Endothelial cell of umbilical vein (primary cell): ENCODE measurements around the gene TAF5L. TPM values are rescaled to one million over a fixed set of nuclear protein-coding genes. Genes with fewer than 3 reads are reported as not detected.

Experiments used
- BruUV-seq: library from RNA; stranded (reverse); fragments of 400-500 nt; replicated peaks from 2 replicates; lab custom pipeline; 2021; lab: Mats Ljungman, UMichigan
- CTCF ChIA-PET: fragments of 300-600, 350-600 bp; sonication (Branson Sonifier 250); formaldehyde crosslinking; loops from one replicate; lab custom pipeline; 2021; ENCODE audit warnings: antibody characterized with exemption, inconsistent platforms; lab: Charles Lee
- POLR2A ChIA-PET: fragments of 300-600, 350-600 bp; sonication (Branson Sonifier 250); formaldehyde crosslinking; loops from one replicate; lab custom pipeline; 2021; ENCODE audit warnings: antibody characterized with exemption, inconsistent platforms; lab: Charles Lee
- DNase-seq: peaks from one replicate; pipeline ENCODE4 v3.0.0-alpha.2; 2011; ENCODE audit warnings: low read depth, low spot score
- FAIRE-seq: peaks from 2 replicates; lab custom pipeline; 2011; peaks lifted over from hg19 to GRCh38; lab: Jason Lieb, UNC
- H2AFZ ChIP-seq: 2 replicates; pipeline ENCODE4 v1.6.0; 2012; ENCODE audit warnings: low read depth, low read length, control low read depth, inconsistent platforms
- H3K27ac ChIP-seq: 2 replicates; pipeline ENCODE4 v1.5.1; 2011; ENCODE audit warnings: low read depth, mild to moderate bottlenecking, control low read depth, low read length, moderate library complexity; ENCODE audit not compliant: insufficient read depth
- H3K27me3 ChIP-seq, 2 experiments: 2 replicates each; pipeline versions ENCODE4 v1.6.0 to v1.6.1; 2011; ENCODE audit warnings: low read length in 2 of 2, mixed read lengths in 1 of 2; ENCODE audit not compliant: control insufficient read depth in 2 of 2, insufficient read depth in 2 of 2
- H3K36me3 ChIP-seq, 2 experiments: 2 replicates in 1 of 2; 3 replicates in 1 of 2; pipeline ENCODE4 v1.5.1; 2011; ENCODE audit warnings: low read length in 2 of 2, mild to moderate bottlenecking in 1 of 2, moderate library complexity in 1 of 2; ENCODE audit not compliant: control insufficient read depth in 2 of 2, insufficient read depth in 2 of 2; ENCODE audit errors: extremely low read depth in 1 of 2
- H3K4me1 ChIP-seq: 3 replicates; pipeline ENCODE4 v1.5.1; 2011; ENCODE audit warnings: mild to moderate bottlenecking, low read length; ENCODE audit not compliant: control insufficient read depth, insufficient read depth; ENCODE audit errors: extremely low read depth
- H3K4me2 ChIP-seq: 2 replicates; pipeline ENCODE4 v1.6.1; 2011; ENCODE audit warnings: low read length, control low read depth, mixed read lengths; ENCODE audit not compliant: insufficient read depth
- H3K4me3 ChIP-seq, 3 experiments: fragments of 200-600 bp in 1 of 3; sonication (generic), shearing (Covaris generic) in 1 of 3; replicated peaks in 1 of 3; 2 replicates each; pipeline ENCODE4 v1.5.1; 2011 to 2016; ENCODE audit warnings: control low read depth in 3 of 3, low read length in 3 of 3, mild to moderate bottlenecking in 2 of 3, inconsistent platforms in 1 of 3, low read depth in 1 of 3, moderate library complexity in 1 of 3; ENCODE audit not compliant: insufficient read depth in 1 of 3
- H3K79me2 ChIP-seq: 2 replicates; pipeline ENCODE4 v1.6.0; 2012; ENCODE audit warnings: low read length, inconsistent platforms; ENCODE audit not compliant: control insufficient read depth, insufficient read depth
- H3K9ac ChIP-seq: replicated peaks from 2 replicates; pipeline ENCODE3; 2011; ENCODE audit warnings: low read length, control low read depth; ENCODE audit not compliant: insufficient read depth; ENCODE audit errors: extremely low read depth
- H3K9me1 ChIP-seq: replicated peaks from 3 replicates; pipeline ENCODE4 v1.6.0; 2011; ENCODE audit warnings: mild to moderate bottlenecking, low read length; ENCODE audit not compliant: control insufficient read depth, insufficient read depth; ENCODE audit errors: extremely low read depth
- H3K9me3 ChIP-seq: replicated peaks from 2 replicates; pipeline ENCODE4 v1.5.1; 2012; ENCODE audit warnings: low read length, inconsistent platforms; ENCODE audit not compliant: control insufficient read depth, insufficient read depth
- H4K20me1 ChIP-seq: replicated peaks from 2 replicates; pipeline ENCODE3; 2011; ENCODE audit warnings: mild to moderate bottlenecking, low read length; ENCODE audit not compliant: control insufficient read depth, insufficient read depth; ENCODE audit errors: extremely low read depth
- CTCF ChIP-seq, 2 donors: IDR thresholded peaks; 1 replicate in 1 of 2; 2 replicates in 1 of 2; pipeline ENCODE4 v1.5.1; 2011; ENCODE audit warnings: low read length in 2 of 2, mild to moderate bottlenecking in 2 of 2, moderate library complexity in 2 of 2, control low read depth in 1 of 2, inconsistent platforms in 1 of 2, low read depth in 1 of 2; ENCODE audit not compliant: insufficient read depth in 1 of 2; ENCODE audit errors: extremely low read depth in 1 of 2
- EZH2 ChIP-seq: IDR thresholded peaks from 2 replicates; pipeline ENCODE4 v1.6.1; 2012; ENCODE audit warnings: borderline replicate concordance, low read depth, mild to moderate bottlenecking, moderate library complexity, low read length, inconsistent platforms; ENCODE audit not compliant: severe bottlenecking
- FOS ChIP-seq: IDR thresholded peaks from 2 replicates; pipeline ENCODE4 v1.6.1; 2011; ENCODE audit warnings: mild to moderate bottlenecking, low read length, moderate library complexity, borderline replicate concordance; ENCODE audit not compliant: insufficient read depth
- GATA2 ChIP-seq: IDR thresholded peaks from 2 replicates; pipeline ENCODE4 v1.7.0; 2011; ENCODE audit warnings: low read depth, mild to moderate bottlenecking, moderate library complexity, mixed read lengths, low read length; ENCODE audit not compliant: insufficient read length, insufficient read depth
- JUN ChIP-seq: IDR thresholded peaks from 2 replicates; pipeline ENCODE4 v1.6.1; 2011; ENCODE audit warnings: borderline replicate concordance, low read depth; ENCODE audit not compliant: insufficient read length, insufficient read depth
- MAX ChIP-seq: IDR thresholded peaks from 2 replicates; pipeline ENCODE4 v1.6.1; 2011; ENCODE audit not compliant: insufficient read depth, insufficient read length
- MYC ChIP-seq: IDR thresholded peaks from one replicate; pipeline ENCODE4 v1.6.1; 2011; ENCODE audit warnings: mild to moderate bottlenecking, low read depth, low read length
- POLR2A ChIP-seq: IDR thresholded peaks from 2 replicates; pipeline ENCODE4 v1.6.1; 2012; ENCODE audit warnings: low read depth, mild to moderate bottlenecking, control low read depth, low read length
- POLR2AphosphoS5 ChIP-seq: IDR thresholded peaks from 2 replicates; pipeline ENCODE4 v1.6.1; 2012; ENCODE audit warnings: low read depth, mild to moderate bottlenecking, control low read depth, low read length, moderate library complexity; ENCODE audit not compliant: insufficient read depth
- dilution Hi-C: fragments of 300-500 bp; cut with MboI; formaldehyde crosslinking; loops from one replicate; pipeline ENCODE4 v1.15.0; 2019; ENCODE audit warnings: low sequenced_read_pairs; ENCODE audit not compliant: extremely low pct_ligation_motif_present
- intact Hi-C: fragments of 100-400 bp; cut with micrococcal nuclease; formaldehyde crosslinking; loops from one replicate; pipeline ENCODE4 v1.10.0; 2022
- polyA plus RNA-seq, 4 experiments: library from polyadenylated mRNA; depleted of rRNA in 3 of 4; stranded (reverse) in 3 of 4; unstranded in 1 of 4; fragments of >200 nt; gene quantifications; 2 replicates each; pipeline versions ENCODE4 v1.2.1 to v1.2.3, GENCODE V29; 2011 to 2012; ENCODE audit warnings: missing spikeins in 1 of 4
- total RNA-seq: library from RNA; stranded (reverse); gene quantifications from 2 replicates; pipeline ENCODE4 v1.2.3, GENCODE V29; 2021

Gene TAF5L
- total and polyA plus RNA-seq, 2 donors (not counting 3 experiments of a cell fraction or from before 2014, with no cell fraction given): 21.1 to 24.8 TPM

DNA sequence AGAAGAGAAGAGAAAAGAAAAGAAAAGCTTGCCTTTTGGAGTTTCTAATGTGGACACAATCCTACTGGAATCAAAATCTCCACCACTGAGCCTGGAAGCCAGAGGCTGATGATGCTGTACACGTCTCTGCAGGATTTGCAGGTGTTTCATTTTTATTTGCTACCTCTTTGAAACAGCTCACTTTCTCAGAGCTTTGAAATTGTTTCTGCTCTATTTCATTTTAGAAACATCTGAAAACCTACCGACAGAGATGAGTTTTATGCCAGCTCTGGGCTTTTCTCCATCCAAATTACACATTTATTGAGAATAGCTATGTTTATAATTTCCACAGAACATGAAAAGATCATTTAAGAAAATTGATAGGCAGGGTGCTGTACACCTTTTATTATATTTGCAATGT is 46.3 kb upstream of the TAF5L start:
- dilution Hi-C loops (no loop called here), intact Hi-C loops (no loop called here)
- H3K9me3 ChIP-seq: no peaks in the 10 kb centered on the region
- no peaks in the 10 kb centered on the region for H3K4me1 ChIP-seq
- no peaks in the 10 kb centered on the region for H3K79me2 ChIP-seq
- no peaks in the 10 kb centered on the region for H3K27me3 ChIP-seq
- no peak overlapping the region for H2AFZ ChIP-seq
- no TSS peak for BruUV-seq
- ChIA-PET CTCF (interaction anchor here (0.7 to 4.2 kb wide), 4 partner anchors 11 to 544 kb away, joined by 3 to 23 read pairs (median 4); no protein-coding TSS in a partner anchor), POLR2A (no interaction called here)
- H3K9me1 ChIP-seq: no peaks in the 10 kb centered on the region
- TF ChIP-seq EZH2: no peak
- TF ChIP-seq GATA2: no peak
- TF ChIP-seq CTCF (IDR thresholded peaks at IDR 0.05; ENCODE audit: extremely low read depth in 1 of 2, insufficient read depth in 1 of 2, low read depth in 1 of 2, low read length in 2 of 2): no peak
- no peak for TF ChIP-seq MAX
- TF ChIP-seq POLR2A: no peak
- TF ChIP-seq FOS: no peak
- no peak for TF ChIP-seq JUN
- TF ChIP-seq MYC: no peak
- TF ChIP-seq POLR2AphosphoS5: no peak
- no peak overlapping the region for H3K4me2 ChIP-seq
- no peak overlapping the region for H3K9ac ChIP-seq
- H3K4me3 ChIP-seq: no peak overlapping the region
- FAIRE-seq (no peak), DNase-seq (no peak)
- no peak overlapping the region for H3K27ac ChIP-seq
- no peaks in the 10 kb centered on the region for H4K20me1 ChIP-seq
- no peaks in the 10 kb centered on the region for H3K36me3 ChIP-seq
